KMS-11 (cell line): ENCODE measurements around the gene EPC1.

Experiments used
- H2AFZ ChIP-seq: fragments of 200-600 bp; sonication (generic); 2 replicates; pipeline ENCODE4 v1.6.1; 2016; ENCODE audit warnings: antibody characterized with exemption, mixed run types, low read depth
- H3K27ac ChIP-seq: fragments of 200-600 bp; sonication (generic); 2 replicates; pipeline ENCODE4 v1.6.1; 2016; ENCODE audit warnings: mild to moderate bottlenecking, mixed run types
- H3K27me3 ChIP-seq: fragments of 200-600 bp; sonication (generic); 2 replicates; pipeline ENCODE4 v1.6.1; 2017; ENCODE audit warnings: mild to moderate bottlenecking, low read depth, mixed run types, moderate library complexity; ENCODE audit not compliant: insufficient read depth
- H3K36me3 ChIP-seq: fragments of 200-600 bp; sonication (generic); 2 replicates; pipeline ENCODE4 v1.6.1; 2017; ENCODE audit warnings: mild to moderate bottlenecking, mixed run types; ENCODE audit not compliant: insufficient read depth
- H3K4me1 ChIP-seq: fragments of 200-600 bp; sonication (generic); 2 replicates; pipeline ENCODE4 v1.6.1; 2016; ENCODE audit warnings: mild to moderate bottlenecking, low read depth, mixed run types; ENCODE audit not compliant: poor library complexity, severe bottlenecking
- H3K4me2 ChIP-seq: fragments of 200-600 bp; sonication (generic); 2 replicates; pipeline ENCODE4 v1.7.0; 2016; ENCODE audit warnings: mild to moderate bottlenecking, mixed run types
- H3K4me3 ChIP-seq: fragments of 200-600 bp; sonication (generic); IDR thresholded peaks from 2 replicates; pipeline ENCODE4 v1.6.1; 2017; ENCODE audit warnings: low read depth, low read length, mixed read lengths; ENCODE audit not compliant: insufficient read depth
- H3K79me2 ChIP-seq: fragments of 200-600 bp; sonication (generic); 2 replicates; pipeline ENCODE4 v1.6.1; 2016; ENCODE audit warnings: low read depth, mixed run types; ENCODE audit not compliant: insufficient read depth
- H3K9ac ChIP-seq: fragments of 200-600 bp; sonication (generic); 2 replicates; pipeline ENCODE4 v1.6.1; 2016; ENCODE audit warnings: mild to moderate bottlenecking, mixed run types
- H4K20me1 ChIP-seq: fragments of 200-600 bp; sonication (generic); 2 replicates; pipeline ENCODE4 v1.6.1; 2016; ENCODE audit warnings: mild to moderate bottlenecking, mixed run types; ENCODE audit not compliant: insufficient read depth
- TF ChIP-seq, protein P1 (sequence below): fragments of 200-600 bp; sonication (generic); conservative IDR thresholded peaks from 2 replicates; pipeline ENCODE4 v1.6.1; 2017; ENCODE audit warnings: low read depth, mild to moderate bottlenecking, antibody characterized with exemption, low read length, moderate library complexity, mixed read lengths

Gene EPC1

DNA sequence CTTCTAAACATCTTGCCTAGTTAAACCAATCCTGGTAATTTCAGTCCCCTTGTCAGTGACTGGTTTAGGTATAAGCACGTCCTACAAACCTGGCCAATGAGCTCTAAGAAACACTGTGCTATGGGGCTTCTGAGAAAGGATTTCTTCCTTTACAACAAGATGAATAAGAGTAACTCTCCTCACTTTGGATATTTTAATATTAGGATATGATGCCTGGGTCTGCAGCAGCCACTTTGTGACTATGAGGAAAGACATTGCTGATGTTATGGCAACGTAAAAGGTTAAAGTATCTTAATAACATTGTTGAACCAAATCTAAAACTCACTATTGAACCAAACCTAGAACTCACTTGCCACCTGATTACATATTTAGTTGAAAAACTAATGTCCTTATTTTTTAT, 26.5 kb upstream of the EPC1 start:
- TF ChIP-seq, protein P1, sequence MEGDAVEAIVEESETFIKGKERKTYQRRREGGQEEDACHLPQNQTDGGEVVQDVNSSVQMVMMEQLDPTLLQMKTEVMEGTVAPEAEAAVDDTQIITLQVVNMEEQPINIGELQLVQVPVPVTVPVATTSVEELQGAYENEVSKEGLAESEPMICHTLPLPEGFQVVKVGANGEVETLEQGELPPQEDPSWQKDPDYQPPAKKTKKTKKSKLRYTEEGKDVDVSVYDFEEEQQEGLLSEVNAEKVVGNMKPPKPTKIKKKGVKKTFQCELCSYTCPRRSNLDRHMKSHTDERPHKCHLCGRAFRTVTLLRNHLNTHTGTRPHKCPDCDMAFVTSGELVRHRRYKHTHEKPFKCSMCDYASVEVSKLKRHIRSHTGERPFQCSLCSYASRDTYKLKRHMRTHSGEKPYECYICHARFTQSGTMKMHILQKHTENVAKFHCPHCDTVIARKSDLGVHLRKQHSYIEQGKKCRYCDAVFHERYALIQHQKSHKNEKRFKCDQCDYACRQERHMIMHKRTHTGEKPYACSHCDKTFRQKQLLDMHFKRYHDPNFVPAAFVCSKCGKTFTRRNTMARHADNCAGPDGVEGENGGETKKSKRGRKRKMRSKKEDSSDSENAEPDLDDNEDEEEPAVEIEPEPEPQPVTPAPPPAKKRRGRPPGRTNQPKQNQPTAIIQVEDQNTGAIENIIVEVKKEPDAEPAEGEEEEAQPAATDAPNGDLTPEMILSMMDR = no peak
- Histone ChIP-seq H4K20me1 (no peaks in the 10 kb centered on the region), H2AFZ (no peak overlapping the region), H3K79me2 (peaks cover 72% of the 10 kb centered on the region), H3K9ac (no peak overlapping the region), H3K27ac (no peak overlapping the region), H3K4me3 (no peak overlapping the region), H3K36me3 (no peaks in the 10 kb centered on the region), H3K4me2 (no peak overlapping the region), H3K4me1 (peaks cover 31% of the 10 kb centered on the region), H3K27me3 (no peaks in the 10 kb centered on the region)

DNA sequence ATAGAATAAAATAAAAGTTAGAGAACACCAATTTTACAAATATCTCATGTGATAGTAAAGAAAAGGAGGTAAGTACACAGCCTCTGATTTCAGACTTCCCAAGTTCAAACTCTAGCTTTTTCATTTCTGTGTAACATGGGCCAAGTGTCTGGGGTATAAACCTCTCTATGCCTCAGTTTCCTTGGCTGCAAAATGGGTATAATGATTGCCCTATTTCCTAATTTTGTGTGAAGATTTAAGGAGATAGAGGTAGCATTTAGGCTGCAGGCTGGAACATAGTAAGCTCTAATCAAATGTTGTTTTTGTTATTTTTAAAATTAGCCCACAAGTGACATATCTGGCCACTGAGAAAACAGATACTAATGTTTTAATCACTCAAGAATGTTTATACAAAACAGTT, 26.1 kb upstream of the EPC1 start:
- no peak overlapping the region for H3K4me3 ChIP-seq
- H4K20me1 ChIP-seq = no peaks in the 10 kb centered on the region
- H3K4me2 ChIP-seq = no peak overlapping the region
- no peaks in the 10 kb centered on the region for H3K27me3 ChIP-seq
- no peak overlapping the region for H3K27ac ChIP-seq
- TF ChIP-seq, protein P1 = no peak
- peaks cover 72% of the 10 kb centered on the region for H3K79me2 ChIP-seq
- H3K9ac ChIP-seq = no peak overlapping the region
- H2AFZ ChIP-seq = no peak overlapping the region
- H3K36me3 ChIP-seq = no peaks in the 10 kb centered on the region
- peaks cover 35% of the 10 kb centered on the region for H3K4me1 ChIP-seq

DNA sequence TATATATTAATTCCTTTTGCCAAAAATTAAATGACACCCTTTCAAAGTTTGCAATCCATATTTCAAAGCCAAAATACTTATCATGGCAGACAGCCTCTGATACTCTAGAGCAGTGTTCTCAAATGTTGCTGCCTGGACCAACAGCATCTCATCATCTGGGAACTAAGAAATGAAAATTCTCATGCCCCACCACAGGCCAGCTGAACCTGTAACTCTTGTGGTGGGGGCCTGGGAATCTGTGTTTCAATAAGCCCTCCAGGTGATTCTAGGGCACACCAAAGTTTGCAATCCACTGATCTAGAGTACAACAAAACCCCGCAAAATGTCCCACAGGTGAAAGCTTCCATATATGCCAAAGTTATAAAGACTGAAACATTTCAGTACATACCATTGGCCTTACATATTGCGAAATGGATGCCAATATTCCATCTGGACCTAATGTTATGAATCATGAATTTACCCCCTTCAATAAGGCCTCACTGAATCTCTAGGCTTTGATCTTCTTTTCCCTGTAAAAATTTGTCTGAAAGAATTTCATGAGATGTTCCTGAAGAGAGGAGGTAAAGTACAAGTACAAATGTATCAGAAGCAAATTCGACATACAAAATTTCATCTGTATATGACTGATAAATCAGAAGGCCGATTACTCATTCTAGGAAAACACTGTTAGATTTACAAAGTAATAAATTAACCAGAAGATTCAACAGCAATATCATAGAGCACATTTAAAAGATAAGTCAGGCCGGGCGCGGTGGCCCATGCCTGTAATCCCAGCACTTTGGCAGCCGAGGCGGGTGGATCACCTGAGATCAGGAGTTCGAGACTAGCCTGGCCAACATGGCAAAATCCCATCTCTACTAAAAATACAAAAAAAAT, 25.3 kb upstream of the EPC1 start:
- no peak overlapping the region for H3K4me3 ChIP-seq
- TF ChIP-seq, protein P1 = no peak
- H2AFZ ChIP-seq = no peak overlapping the region
- no peaks in the 10 kb centered on the region; the same call in 1 of the 2 replicates for H4K20me1 ChIP-seq
- H3K9ac ChIP-seq = no peak overlapping the region
- no peaks in the 10 kb centered on the region for H3K36me3 ChIP-seq
- no peak overlapping the region for H3K27ac ChIP-seq
- peaks cover 42% of the 10 kb centered on the region for H3K4me1 ChIP-seq
- no peak overlapping the region for H3K4me2 ChIP-seq
- no peaks in the 10 kb centered on the region for H3K27me3 ChIP-seq
- H3K79me2 ChIP-seq = peaks cover 64% of the 10 kb centered on the region

DNA sequence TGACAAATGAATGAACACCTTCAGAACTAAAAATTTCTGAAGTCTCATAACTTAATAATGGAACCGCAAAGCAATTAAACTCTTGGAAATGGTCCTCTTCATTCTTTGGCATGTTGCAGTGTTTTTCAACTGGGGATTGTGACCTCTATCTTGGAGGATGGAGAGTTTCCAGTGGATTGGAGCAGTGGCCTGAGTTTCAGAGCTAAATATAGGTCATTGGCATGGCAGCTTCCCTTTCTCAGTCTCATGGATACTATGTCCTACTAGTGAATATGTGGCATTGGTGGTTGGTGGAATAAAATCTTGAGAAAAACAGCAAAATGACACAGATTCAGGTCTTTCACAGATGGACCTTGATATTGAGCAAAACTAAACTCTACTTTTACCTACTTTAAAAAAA, 24.1 kb upstream of the EPC1 start:
- Histone ChIP-seq H3K4me3 (no peak overlapping the region), H3K9ac (no peak overlapping the region), H3K27me3 (no peaks in the 10 kb centered on the region), H3K27ac (no peak overlapping the region), H3K4me1 (peaks cover 39% of the 10 kb centered on the region), H3K36me3 (no peaks in the 10 kb centered on the region), H2AFZ (no peak overlapping the region), H3K4me2 (no peak overlapping the region), H4K20me1 (no peaks in the 10 kb centered on the region; the same call in 1 of the 2 replicates), H3K79me2 (peaks cover 63% of the 10 kb centered on the region)
- TF ChIP-seq, protein P1 = no peak
